Neural cell (in vitro differentiated cells): ENCODE measurements around the gene CEP20.

Source experiments
- EP300 ChIP-seq: fragments of 450-650 bp; conservative IDR thresholded peaks from 2 replicates; pipeline ENCODE4 v1.6.1; 2014; ENCODE audit warnings: antibody characterized with exemption, mild to moderate bottlenecking, moderate library complexity; ENCODE audit not compliant: poor library complexity, severe bottlenecking
- EZH2 ChIP-seq: fragments of 200-600, 300-800 bp; shearing (Covaris generic), sonication (generic); IDR thresholded peaks from 2 replicates; pipeline ENCODE4 v1.6.1; 2014; ENCODE audit warnings: antibody characterized with exemption, low read length, borderline replicate concordance, mild to moderate bottlenecking; ENCODE audit not compliant: insufficient read depth, poor library complexity, severe bottlenecking
- MXI1 ChIP-seq: fragments of 450-650 bp; conservative IDR thresholded peaks from 2 replicates; pipeline ENCODE4 v1.6.1; 2014; ENCODE audit warnings: antibody characterized with exemption, mild to moderate bottlenecking; ENCODE audit not compliant: poor library complexity, severe bottlenecking
- POLR2AphosphoS5 ChIP-seq: IDR thresholded peaks from 2 replicates; pipeline ENCODE4 v1.6.1; 2012
- RAD21 ChIP-seq: fragments of 450-650 bp; conservative IDR thresholded peaks from 2 replicates; pipeline ENCODE4 v1.6.1; 2014; ENCODE audit warnings: antibody characterized with exemption, mild to moderate bottlenecking, moderate library complexity
- SMC3 ChIP-seq: fragments of 450-650 bp; conservative IDR thresholded peaks from 2 replicates; pipeline ENCODE4 v1.6.1; 2014; ENCODE audit warnings: antibody characterized with exemption, mild to moderate bottlenecking, moderate library complexity; ENCODE audit not compliant: poor library complexity
- TAF1 ChIP-seq: IDR thresholded peaks from 2 replicates; pipeline ENCODE4 v1.6.1; 2012; ENCODE audit warnings: low read depth
- TF ChIP-seq, protein P1 (sequence below): fragments of 450-650 bp; IDR thresholded peaks from 2 replicates; pipeline ENCODE4 v1.5.1; 2014; ENCODE audit warnings: antibody characterized with exemption, mild to moderate bottlenecking, moderate library complexity; ENCODE audit not compliant: poor library complexity, severe bottlenecking
- TF ChIP-seq, protein P2 (sequence below): IDR thresholded peaks from 2 replicates; pipeline ENCODE4 v1.6.1; 2012; ENCODE audit warnings: borderline replicate concordance

DNA sequence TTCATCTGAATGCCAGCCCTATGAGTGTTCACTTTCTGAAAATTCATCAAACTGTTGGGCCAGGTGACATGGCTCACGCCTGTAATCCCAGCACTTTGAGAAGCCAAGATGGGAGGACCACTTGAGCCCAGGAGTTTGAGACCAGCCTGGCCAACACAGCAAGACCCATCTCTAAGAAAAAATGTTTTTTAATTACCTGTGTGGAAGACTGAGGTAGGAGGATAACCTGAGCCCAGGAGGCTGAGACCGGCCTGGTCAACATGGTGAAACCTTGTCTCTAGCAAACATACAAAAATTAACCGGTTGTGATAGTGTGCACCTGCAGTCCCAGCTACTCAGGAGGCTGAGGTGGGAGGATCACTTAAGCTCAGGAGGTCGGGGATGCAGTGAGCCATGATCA is 41.9 kb downstream of the CEP20 start:
- no peak for TF ChIP-seq TAF1
- TF ChIP-seq, protein P1, sequence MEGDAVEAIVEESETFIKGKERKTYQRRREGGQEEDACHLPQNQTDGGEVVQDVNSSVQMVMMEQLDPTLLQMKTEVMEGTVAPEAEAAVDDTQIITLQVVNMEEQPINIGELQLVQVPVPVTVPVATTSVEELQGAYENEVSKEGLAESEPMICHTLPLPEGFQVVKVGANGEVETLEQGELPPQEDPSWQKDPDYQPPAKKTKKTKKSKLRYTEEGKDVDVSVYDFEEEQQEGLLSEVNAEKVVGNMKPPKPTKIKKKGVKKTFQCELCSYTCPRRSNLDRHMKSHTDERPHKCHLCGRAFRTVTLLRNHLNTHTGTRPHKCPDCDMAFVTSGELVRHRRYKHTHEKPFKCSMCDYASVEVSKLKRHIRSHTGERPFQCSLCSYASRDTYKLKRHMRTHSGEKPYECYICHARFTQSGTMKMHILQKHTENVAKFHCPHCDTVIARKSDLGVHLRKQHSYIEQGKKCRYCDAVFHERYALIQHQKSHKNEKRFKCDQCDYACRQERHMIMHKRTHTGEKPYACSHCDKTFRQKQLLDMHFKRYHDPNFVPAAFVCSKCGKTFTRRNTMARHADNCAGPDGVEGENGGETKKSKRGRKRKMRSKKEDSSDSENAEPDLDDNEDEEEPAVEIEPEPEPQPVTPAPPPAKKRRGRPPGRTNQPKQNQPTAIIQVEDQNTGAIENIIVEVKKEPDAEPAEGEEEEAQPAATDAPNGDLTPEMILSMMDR, result no peak
- no peak for TF ChIP-seq POLR2AphosphoS5
- no peak for TF ChIP-seq SMC3
- TF ChIP-seq RAD21, result no peak
- TF ChIP-seq, protein P2, sequence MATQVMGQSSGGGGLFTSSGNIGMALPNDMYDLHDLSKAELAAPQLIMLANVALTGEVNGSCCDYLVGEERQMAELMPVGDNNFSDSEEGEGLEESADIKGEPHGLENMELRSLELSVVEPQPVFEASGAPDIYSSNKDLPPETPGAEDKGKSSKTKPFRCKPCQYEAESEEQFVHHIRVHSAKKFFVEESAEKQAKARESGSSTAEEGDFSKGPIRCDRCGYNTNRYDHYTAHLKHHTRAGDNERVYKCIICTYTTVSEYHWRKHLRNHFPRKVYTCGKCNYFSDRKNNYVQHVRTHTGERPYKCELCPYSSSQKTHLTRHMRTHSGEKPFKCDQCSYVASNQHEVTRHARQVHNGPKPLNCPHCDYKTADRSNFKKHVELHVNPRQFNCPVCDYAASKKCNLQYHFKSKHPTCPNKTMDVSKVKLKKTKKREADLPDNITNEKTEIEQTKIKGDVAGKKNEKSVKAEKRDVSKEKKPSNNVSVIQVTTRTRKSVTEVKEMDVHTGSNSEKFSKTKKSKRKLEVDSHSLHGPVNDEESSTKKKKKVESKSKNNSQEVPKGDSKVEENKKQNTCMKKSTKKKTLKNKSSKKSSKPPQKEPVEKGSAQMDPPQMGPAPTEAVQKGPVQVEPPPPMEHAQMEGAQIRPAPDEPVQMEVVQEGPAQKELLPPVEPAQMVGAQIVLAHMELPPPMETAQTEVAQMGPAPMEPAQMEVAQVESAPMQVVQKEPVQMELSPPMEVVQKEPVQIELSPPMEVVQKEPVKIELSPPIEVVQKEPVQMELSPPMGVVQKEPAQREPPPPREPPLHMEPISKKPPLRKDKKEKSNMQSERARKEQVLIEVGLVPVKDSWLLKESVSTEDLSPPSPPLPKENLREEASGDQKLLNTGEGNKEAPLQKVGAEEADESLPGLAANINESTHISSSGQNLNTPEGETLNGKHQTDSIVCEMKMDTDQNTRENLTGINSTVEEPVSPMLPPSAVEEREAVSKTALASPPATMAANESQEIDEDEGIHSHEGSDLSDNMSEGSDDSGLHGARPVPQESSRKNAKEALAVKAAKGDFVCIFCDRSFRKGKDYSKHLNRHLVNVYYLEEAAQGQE, result no peak
- no peak for TF ChIP-seq EZH2
- TF ChIP-seq MXI1, result no peak
- no peak for TF ChIP-seq EP300
